Calu3 (cell line): Measurements from ENCODE around the gene CDK14. TPM values are rescaled to one million over a fixed set of nuclear protein-coding genes. Genes with fewer than 3 reads are reported as not detected.

ENCODE experiments used
- BruUV-seq: library from RNA; stranded (reverse); fragments of 400-500 nt; replicated peaks from 2 replicates; lab custom pipeline; 2021; lab: Mats Ljungman, UMichigan
- CTCF ChIA-PET: fragments of 300-600 bp; sonication (Branson Sonifier 250); formaldehyde crosslinking; loops from one replicate; lab custom pipeline; 2022; ENCODE audit warnings: antibody characterized with exemption; lab: Charles Lee
- DNase-seq: peaks from one replicate; pipeline ENCODE4 v3.0.0; 2022
- H3K27ac Mint-ChIP-seq: one replicate; pipeline ENCODE4 v1.8.0; 2022; ENCODE audit warnings: mixed read lengths; ENCODE audit not compliant: unreplicated experiment
- H3K27me3 Mint-ChIP-seq: one replicate; pipeline ENCODE4 v1.8.0; 2022; ENCODE audit warnings: mixed read lengths; ENCODE audit not compliant: unreplicated experiment
- H3K36me3 Mint-ChIP-seq: one replicate; pipeline ENCODE4 v1.8.0; 2022; ENCODE audit warnings: mild to moderate bottlenecking, moderate library complexity, mixed read lengths; ENCODE audit not compliant: insufficient read depth, unreplicated experiment
- H3K4me1 Mint-ChIP-seq: one replicate; pipeline ENCODE4 v1.8.0; 2022; ENCODE audit warnings: mild to moderate bottlenecking, low read depth, mixed read lengths; ENCODE audit not compliant: unreplicated experiment
- H3K4me3 Mint-ChIP-seq: one replicate; pipeline ENCODE4 v1.8.0; 2022; ENCODE audit warnings: mild to moderate bottlenecking, low read depth, moderate library complexity, mixed read lengths; ENCODE audit not compliant: unreplicated experiment
- H3K9me3 Mint-ChIP-seq: one replicate; pipeline ENCODE4 v1.8.0; 2022; ENCODE audit warnings: low read depth, mixed read lengths; ENCODE audit not compliant: unreplicated experiment
- intact Hi-C: fragments of 100-400 bp; cut with micrococcal nuclease; formaldehyde crosslinking; loops from one replicate; pipeline ENCODE4 v1.10.0; 2022; ENCODE audit not compliant: unreplicated experiment
- total RNA-seq: library from RNA; stranded (reverse); gene quantifications from 2 replicates; pipeline ENCODE4 v1.2.3, GENCODE V29; 2022
- TF ChIP-seq, protein P1 (sequence below): fragments of 200-600 bp; IDR thresholded peaks from one replicate; pipeline ENCODE4 v1.8.0; 2022; ENCODE audit warnings: antibody characterized with exemption; ENCODE audit not compliant: unreplicated experiment

CDK14 gene
- total RNA-seq, 1 experiment from 2014 or later, result 29.4 TPM

DNA sequence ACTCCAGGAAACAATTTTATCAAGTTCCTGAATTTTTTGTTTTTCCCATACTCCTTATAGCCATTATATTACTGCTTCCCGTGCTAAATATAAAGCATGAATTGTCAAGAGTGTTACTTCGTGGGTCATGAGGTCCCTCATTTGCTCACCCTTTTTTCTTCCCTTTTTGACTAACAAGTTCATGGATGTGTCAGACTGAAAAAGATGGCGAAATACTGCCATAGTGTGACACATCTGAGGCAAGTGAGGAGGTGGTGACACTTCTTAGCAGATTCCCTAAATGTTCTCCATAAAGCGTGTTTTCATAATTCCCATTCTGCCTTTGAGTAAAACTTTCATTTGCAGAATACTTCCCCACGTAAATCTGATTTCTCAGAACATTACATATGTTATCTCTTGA is 398.5 kb downstream of the CDK14 start:
- CTCF ChIA-PET, result no interaction called here
- H3K9me3 Mint-ChIP-seq, result no peaks in the 10 kb centered on the region
- no peak for DNase-seq
- H3K27ac Mint-ChIP-seq, result no peak overlapping the region
- H3K4me3 Mint-ChIP-seq, result no peak overlapping the region
- no peaks in the 10 kb centered on the region for H3K4me1 Mint-ChIP-seq
- BruUV-seq, result no TSS peak
- no peaks in the 10 kb centered on the region for H3K36me3 Mint-ChIP-seq
- no peaks in the 10 kb centered on the region for H3K27me3 Mint-ChIP-seq
- TF ChIP-seq, protein P1, sequence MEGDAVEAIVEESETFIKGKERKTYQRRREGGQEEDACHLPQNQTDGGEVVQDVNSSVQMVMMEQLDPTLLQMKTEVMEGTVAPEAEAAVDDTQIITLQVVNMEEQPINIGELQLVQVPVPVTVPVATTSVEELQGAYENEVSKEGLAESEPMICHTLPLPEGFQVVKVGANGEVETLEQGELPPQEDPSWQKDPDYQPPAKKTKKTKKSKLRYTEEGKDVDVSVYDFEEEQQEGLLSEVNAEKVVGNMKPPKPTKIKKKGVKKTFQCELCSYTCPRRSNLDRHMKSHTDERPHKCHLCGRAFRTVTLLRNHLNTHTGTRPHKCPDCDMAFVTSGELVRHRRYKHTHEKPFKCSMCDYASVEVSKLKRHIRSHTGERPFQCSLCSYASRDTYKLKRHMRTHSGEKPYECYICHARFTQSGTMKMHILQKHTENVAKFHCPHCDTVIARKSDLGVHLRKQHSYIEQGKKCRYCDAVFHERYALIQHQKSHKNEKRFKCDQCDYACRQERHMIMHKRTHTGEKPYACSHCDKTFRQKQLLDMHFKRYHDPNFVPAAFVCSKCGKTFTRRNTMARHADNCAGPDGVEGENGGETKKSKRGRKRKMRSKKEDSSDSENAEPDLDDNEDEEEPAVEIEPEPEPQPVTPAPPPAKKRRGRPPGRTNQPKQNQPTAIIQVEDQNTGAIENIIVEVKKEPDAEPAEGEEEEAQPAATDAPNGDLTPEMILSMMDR, result no peak
- intact Hi-C loops, result no loop called here

DNA sequence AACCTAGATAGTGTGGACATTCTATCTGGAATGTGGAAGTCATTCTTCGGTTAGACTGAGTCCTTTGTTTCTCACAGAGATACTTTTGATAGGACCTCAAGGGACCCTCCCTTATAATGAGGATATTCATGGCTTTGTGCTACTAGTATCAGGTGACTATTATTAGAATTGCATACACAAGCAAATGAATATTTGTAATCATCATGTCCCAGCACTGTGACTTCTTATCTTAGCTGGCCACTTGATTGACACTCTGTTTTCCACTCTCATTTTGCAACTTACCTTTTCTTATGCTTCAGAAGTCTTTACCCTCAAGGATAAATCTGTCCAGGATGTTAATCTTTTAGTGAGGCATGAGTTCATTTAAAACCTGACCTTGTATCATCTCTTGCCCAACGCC is 399.9 kb downstream of the CDK14 start:
- Mint-ChIP-seq H3K4me3 (no peak overlapping the region), H3K27me3 (no peaks in the 10 kb centered on the region), H3K36me3 (no peaks in the 10 kb centered on the region), H3K27ac (no peak overlapping the region), H3K9me3 (no peaks in the 10 kb centered on the region), H3K4me1 (no peaks in the 10 kb centered on the region)
- no peak for DNase-seq
- intact Hi-C loops, result no loop called here
- no TSS peak for BruUV-seq
- TF ChIP-seq, protein P1, result no peak
- CTCF ChIA-PET, result no interaction called here

DNA sequence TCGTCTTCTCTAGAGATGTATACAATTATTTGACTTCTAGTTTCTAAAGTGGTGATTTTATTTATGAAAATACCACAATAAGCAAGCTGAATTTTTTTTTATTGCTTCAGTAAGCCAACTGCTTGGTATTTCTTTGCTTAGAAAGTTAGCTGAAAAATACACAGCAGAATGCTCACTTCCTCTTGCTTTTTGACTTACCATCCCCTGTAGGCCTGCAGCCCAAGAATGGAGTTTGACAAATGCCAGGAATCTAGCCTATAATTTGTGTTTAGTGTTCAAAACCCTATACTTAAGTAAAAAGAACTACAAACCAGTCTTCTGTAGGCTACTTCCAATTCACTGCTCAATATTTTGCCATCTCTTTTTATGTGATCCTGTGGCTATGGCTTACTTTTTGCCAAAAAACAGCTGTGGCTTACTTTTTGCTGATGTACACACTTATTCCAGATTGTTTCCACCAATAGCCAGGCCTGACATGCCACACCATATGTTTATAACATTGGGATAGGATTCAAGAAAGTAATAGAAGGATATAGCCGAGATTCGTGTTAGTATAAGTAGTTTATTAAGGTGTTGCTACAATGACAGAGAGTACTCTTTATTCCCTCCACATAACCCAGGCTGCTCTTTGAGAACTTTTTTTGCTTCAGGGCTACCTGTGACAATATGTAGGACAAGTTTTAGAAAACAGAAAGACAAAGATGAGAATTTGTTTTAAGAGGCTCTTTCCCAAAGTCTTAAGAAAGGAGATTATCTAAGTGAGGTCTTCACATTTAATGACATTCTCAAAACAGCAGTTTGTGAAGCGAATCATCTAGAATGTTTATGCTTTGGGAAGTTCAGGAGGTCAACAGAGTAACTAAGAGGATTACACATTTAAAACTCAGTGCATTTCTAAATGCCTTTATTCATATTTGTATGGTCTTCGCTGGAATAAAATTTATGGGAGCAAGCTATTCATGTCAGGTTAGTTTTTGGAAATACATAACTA is 404.2 kb downstream of the CDK14 start:
- H3K36me3 Mint-ChIP-seq, result no peaks in the 10 kb centered on the region
- H3K4me3 Mint-ChIP-seq, result no peak overlapping the region
- intact Hi-C loops, result no loop called here
- no peaks in the 10 kb centered on the region for H3K27me3 Mint-ChIP-seq
- H3K4me1 Mint-ChIP-seq, result no peaks in the 10 kb centered on the region
- CTCF ChIA-PET, result no interaction called here
- TF ChIP-seq, protein P1, result no peak
- no peak for DNase-seq
- no TSS peak for BruUV-seq
- no peak overlapping the region for H3K27ac Mint-ChIP-seq
- no peaks in the 10 kb centered on the region for H3K9me3 Mint-ChIP-seq

DNA sequence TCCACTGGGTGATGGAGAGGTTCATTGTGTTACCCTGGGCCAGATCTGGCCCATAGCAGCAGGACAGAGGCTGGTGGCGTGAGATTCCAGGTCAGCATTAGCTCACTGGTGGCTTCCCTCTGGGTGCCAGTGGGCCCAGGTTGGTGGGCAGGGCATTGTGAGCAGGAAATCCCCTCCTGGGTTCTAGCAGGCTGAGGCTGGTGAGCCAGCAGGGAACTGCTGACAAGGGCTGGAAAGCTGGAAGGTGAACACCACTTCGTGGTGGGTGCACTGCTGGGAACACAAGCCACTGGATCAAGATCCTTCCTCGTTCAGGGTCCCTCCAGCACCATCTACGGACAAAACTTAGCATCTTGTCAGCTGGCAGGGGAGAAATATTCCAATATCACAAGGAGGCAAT is 408.9 kb downstream of the CDK14 start:
- CTCF ChIA-PET, result no interaction called here
- intact Hi-C loops, result no loop called here

More for the DNA sequence above, 408.9 kb downstream of the CDK14 start:
- H3K27ac Mint-ChIP-seq, result no peak overlapping the region
- no peaks in the 10 kb centered on the region for H3K27me3 Mint-ChIP-seq
- TF ChIP-seq, protein P1, result no peak
- no TSS peak for BruUV-seq
- no peak overlapping the region for H3K4me3 Mint-ChIP-seq
- H3K9me3 Mint-ChIP-seq, result no peaks in the 10 kb centered on the region
- H3K4me1 Mint-ChIP-seq, result no peaks in the 10 kb centered on the region
- no peak for DNase-seq
- no peaks in the 10 kb centered on the region for H3K36me3 Mint-ChIP-seq
